ENCODE results near the gene TRH.

DNA sequence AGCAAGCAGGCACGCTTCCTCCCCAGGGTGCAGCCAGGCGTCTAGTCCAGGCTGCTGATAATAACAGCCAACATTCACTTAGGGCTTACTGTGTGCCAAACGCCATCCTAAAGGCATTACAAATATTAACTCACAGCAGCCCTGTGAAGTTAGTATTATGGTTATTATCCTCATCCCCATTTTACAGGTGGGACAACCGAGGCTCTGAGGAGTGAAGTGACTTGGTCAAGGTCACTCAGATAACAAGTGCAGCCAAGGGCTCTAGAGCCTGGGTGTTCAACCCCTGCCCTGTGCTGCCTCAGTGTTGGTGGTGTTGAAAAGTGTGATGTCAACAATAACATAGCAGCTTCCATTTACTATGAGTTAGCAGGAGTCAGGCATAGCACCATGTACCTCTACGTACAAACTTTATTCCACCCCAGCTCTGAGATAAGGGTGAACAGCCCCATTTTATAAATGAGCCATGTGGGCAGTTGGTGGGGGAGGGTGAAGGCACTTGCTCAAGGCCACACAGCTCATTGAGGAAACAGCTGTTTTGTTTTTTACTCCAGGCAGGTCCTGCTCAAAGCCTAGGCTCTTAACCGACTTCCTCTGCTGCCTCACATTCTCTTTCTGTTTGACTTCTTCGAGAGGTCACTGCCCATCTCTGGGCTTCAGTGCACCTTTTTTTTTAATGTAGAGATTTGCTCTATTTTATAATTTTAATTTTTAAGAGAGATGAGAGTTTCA is 24.0 kb upstream of the TRH start:
- TF ChIP-seq, protein P1, sequence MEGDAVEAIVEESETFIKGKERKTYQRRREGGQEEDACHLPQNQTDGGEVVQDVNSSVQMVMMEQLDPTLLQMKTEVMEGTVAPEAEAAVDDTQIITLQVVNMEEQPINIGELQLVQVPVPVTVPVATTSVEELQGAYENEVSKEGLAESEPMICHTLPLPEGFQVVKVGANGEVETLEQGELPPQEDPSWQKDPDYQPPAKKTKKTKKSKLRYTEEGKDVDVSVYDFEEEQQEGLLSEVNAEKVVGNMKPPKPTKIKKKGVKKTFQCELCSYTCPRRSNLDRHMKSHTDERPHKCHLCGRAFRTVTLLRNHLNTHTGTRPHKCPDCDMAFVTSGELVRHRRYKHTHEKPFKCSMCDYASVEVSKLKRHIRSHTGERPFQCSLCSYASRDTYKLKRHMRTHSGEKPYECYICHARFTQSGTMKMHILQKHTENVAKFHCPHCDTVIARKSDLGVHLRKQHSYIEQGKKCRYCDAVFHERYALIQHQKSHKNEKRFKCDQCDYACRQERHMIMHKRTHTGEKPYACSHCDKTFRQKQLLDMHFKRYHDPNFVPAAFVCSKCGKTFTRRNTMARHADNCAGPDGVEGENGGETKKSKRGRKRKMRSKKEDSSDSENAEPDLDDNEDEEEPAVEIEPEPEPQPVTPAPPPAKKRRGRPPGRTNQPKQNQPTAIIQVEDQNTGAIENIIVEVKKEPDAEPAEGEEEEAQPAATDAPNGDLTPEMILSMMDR (IDR thresholded peaks at IDR 0.05) = no peak
- TF ChIP-seq EP300 (IDR thresholded peaks at IDR 0.05) = no peak
- no peak for TF ChIP-seq POLR2A (IDR thresholded peaks at IDR 0.05)
- no peak for TF ChIP-seq POLR2AphosphoS5 (IDR thresholded peaks at IDR 0.05)
